NCI-H2227 (cell line): Measurements from ENCODE around the gene COL1A2.

Source experiments
- DNase-seq: peaks from one replicate; lab custom pipeline; 2025; ENCODE audit not compliant: unreplicated experiment; lab: John Stamatoyannopoulos, UW

The COL1A2 gene

GRCh38 chr7:94477878-94478277 is 83.2 kb downstream of the COL1A2 start:
- DNase-seq: no peak

GRCh38 chr7:94478648-94479214 is 84.0 kb downstream of the COL1A2 start:
- no peak for DNase-seq
